ENCODE measurements around the gene OR52E1.

The OR52E1 gene

DNA sequence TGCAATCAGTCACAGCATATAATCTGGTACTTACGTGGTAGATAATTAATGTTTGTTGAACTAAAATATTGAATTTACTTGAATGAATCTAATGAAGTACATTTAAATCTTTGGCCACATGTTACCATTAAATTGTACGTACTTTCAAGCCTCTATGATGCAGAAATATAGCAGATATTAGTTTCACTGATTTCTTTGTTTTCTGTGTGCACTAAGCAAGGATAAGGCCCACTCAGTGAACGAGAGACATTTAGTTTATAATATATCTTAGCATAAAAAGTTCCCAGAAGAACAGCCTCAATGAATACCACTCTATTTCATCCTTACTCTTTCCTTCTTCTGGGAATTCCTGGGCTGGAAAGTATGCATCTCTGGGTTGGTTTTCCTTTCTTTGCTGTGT is at the start of gene OR52E1:
Gene OR52E1 (plus strand): TSS at position 301 of the 400 bp plus-strand sequence.
- TF ChIP-seq, protein P1, sequence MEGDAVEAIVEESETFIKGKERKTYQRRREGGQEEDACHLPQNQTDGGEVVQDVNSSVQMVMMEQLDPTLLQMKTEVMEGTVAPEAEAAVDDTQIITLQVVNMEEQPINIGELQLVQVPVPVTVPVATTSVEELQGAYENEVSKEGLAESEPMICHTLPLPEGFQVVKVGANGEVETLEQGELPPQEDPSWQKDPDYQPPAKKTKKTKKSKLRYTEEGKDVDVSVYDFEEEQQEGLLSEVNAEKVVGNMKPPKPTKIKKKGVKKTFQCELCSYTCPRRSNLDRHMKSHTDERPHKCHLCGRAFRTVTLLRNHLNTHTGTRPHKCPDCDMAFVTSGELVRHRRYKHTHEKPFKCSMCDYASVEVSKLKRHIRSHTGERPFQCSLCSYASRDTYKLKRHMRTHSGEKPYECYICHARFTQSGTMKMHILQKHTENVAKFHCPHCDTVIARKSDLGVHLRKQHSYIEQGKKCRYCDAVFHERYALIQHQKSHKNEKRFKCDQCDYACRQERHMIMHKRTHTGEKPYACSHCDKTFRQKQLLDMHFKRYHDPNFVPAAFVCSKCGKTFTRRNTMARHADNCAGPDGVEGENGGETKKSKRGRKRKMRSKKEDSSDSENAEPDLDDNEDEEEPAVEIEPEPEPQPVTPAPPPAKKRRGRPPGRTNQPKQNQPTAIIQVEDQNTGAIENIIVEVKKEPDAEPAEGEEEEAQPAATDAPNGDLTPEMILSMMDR (IDR thresholded peaks at IDR 0.05; ENCODE audit: low read depth, low read length) = no peak
- no peak for DNase-seq (ENCODE audit: low read depth in 2 of 2)
- no peak within 1 kb of the TSS for H3K4me3 ChIP-seq (replicated peaks in 1 of 2; ENCODE audit: low read depth in 2 of 2, low read length in 2 of 2)

DNA sequence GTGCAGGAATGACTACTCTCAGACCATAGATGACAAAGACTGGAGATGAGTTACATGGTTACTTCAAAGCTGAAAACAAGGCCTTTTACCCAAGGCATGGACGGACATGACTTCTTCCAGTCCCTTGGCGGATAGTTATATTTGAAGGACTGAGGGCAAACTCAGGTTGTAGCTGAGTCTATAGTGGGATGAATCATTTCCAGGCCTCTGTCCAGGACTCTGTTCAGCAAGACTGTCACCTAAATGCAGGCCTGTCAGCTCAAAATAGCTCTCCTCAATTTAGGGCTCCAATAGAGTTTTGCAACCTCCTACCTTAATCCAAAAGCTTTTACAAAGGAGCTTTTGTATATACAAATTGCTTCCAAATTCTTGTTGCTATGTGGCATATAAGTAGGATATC is 47.4 kb upstream of the OR52E1 start:
- TF ChIP-seq, protein P1 (IDR thresholded peaks at IDR 0.05; ENCODE audit: low read depth, low read length) = no peak
- H3K4me3 ChIP-seq (replicated peaks in 1 of 2; ENCODE audit: low read depth in 2 of 2, low read length in 2 of 2) = no peak overlapping the region

DNA sequence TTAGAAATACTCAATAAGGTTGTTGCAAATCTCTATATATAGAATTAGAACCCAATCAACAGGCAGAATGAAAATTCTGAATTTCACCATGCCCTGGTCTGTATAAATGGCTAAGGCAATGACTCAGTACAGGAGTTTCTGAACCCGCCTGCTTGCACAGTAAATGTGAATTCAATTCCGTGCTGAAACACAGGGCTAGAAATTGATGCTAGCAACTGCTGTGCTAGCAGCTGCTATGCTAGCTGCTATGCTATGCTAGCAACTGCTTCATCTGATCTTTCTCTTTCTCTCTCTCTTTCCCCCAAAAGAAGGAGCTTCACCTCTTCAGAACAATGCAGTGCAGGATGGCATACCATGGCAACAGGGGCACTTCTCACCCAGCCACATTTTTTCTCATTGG is 32.7 kb upstream of the OR52E1 start:
- no peak for DNase-seq (ENCODE audit: low read depth in 2 of 2)
- TF ChIP-seq, protein P1 (IDR thresholded peaks at IDR 0.05; ENCODE audit: low read depth, low read length) = no peak
- H3K4me3 ChIP-seq (replicated peaks in 1 of 2; ENCODE audit: low read depth in 2 of 2, low read length in 2 of 2) = no peak overlapping the region

More for the DNA sequence above, 47.4 kb upstream of the OR52E1 start:
- DNase-seq (ENCODE audit: low read depth in 2 of 2) = no peak

DNA sequence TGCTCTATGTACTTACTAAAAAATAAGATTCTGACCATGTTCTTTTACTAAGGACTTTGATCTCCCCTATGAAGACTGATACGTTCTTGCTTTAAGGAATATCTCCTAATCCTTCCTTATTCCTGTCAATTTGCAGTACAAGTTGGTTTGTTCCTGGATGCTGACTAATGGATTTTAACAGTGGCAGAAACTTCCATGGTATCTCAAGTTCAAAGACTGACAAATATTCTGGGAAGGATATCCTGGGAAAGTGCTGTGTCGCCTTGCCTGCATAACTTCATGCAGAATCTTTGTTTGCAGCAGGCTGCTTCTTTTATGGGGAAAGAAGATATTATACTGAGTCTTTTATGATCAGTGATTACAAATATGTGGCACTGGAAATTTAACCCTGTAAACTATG is 31.4 kb upstream of the OR52E1 start:
- no peak for DNase-seq (ENCODE audit: low read depth in 2 of 2)
- TF ChIP-seq, protein P1 (IDR thresholded peaks at IDR 0.05; ENCODE audit: low read depth, low read length) = no peak
- H3K4me3 ChIP-seq (replicated peaks in 1 of 2; ENCODE audit: low read depth in 2 of 2, low read length in 2 of 2) = no peak overlapping the region

DNA sequence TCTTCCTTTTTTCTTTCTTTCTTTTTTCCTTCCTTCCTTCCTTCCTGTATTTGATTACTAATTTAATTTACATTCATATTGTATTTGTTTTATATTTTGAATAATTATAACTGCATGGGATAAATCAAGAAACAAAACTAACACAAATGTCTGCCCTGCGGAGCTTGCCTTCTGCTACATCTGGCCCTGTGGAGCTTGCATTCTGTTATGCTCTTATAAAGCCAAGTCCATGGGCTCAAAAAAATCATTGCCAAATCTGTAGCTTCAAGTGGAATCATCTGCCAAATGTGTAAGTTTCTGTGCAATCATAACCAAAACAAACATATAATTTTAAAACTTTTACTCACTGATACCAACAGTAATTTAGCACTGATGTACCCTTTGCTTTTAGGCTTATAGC is 31.0 kb upstream of the OR52E1 start:
- no peak overlapping the region for H3K4me3 ChIP-seq (replicated peaks in 1 of 2; ENCODE audit: low read depth in 2 of 2, low read length in 2 of 2)
- peak in 1 of 2 donors; percentile 1 for DNase-seq (ENCODE audit: low read depth in 2 of 2)
- TF ChIP-seq, protein P1 (IDR thresholded peaks at IDR 0.05; ENCODE audit: low read depth, low read length) = no peak

DNA sequence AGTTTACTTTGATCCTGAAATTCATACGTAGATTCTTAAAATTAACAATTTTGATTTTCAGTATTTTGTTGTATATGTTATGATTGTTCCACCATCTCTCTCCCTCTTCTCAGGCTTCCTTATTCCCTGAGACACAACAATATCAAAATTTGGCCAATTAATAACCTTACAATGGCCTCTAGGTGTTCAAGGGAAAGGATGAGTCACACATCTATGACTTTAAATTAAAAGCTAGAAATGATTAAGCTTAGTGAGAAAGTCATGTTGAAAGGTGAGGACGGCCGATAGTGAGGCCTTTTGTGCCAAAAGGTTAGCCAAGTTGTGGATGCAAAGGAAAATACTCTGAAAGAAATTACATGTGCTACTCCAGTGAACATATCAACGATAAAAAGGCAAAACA is 28.5 kb upstream of the OR52E1 start:
- no peak for DNase-seq (ENCODE audit: low read depth in 2 of 2)
- no peak overlapping the region for H3K4me3 ChIP-seq (replicated peaks in 1 of 2; ENCODE audit: low read depth in 2 of 2, low read length in 2 of 2)
- TF ChIP-seq, protein P1 (IDR thresholded peaks at IDR 0.05; ENCODE audit: low read depth, low read length) = no peak

DNA sequence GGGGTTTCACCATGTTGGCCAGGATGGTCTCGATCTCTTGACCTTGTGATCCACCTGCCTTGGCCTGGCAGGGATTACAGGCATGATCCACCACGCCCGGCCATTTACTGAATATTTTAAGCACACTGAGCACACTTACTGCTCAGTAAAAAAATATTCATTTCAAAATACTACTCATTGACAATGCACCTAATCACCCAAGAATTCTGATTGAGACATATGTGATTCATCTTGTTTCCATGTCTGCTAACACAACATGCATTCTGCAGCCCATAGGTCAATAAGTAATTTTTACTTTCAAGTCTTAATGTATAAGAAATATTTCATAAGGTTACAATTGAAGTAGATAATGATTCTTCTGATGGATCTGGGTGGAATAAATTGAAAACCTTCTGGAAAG is 27.3 kb upstream of the OR52E1 start:
- TF ChIP-seq, protein P1 (IDR thresholded peaks at IDR 0.05; ENCODE audit: low read depth, low read length) = no peak
- peak in 1 of 2 donors; percentile 35 for DNase-seq (ENCODE audit: low read depth in 2 of 2)
- H3K4me3 ChIP-seq (replicated peaks in 1 of 2; ENCODE audit: low read depth in 2 of 2, low read length in 2 of 2) = no peak overlapping the region

Measured in cardiac fibroblast (primary cell).